ENCODE measurements around the gene TULP1. TPM values are rescaled to one million over a fixed set of nuclear protein-coding genes. Genes with fewer than 3 reads are reported as not detected.

Gene TULP1
- total RNA-seq, 1 experiment from 2014 or later, result not detected

GRCh38 chr6:35505999-35506412, 6.7 kb downstream of the TULP1 start:
- H3K79me2 ChIP-seq (ENCODE audit: insufficient read depth, low read length), result no peaks in the 10 kb centered on the region
- peaks cover 24% of the 10 kb centered on the region for H3K27me3 Mint-ChIP-seq (ENCODE audit: low read depth)
- no peak overlapping the region for H4K5ac ChIP-seq (ENCODE audit: insufficient read length, low read depth, low read length)
- H3K27me3 ChIP-seq (ENCODE audit: insufficient read depth, low read length), result no peaks in the 10 kb centered on the region
- H2AK5ac ChIP-seq (ENCODE audit: insufficient read length, low read length), result no peak overlapping the region
- H3K9ac ChIP-seq (ENCODE audit: extremely low read depth, insufficient read length, low read length), result no peak overlapping the region
- no peak overlapping the region for H2BK15ac ChIP-seq (ENCODE audit: low read depth, low read length)
- H4K8ac ChIP-seq (replicated peaks; ENCODE audit: insufficient read length, low read depth, low read length), result no peak overlapping the region
- H4K91ac ChIP-seq (ENCODE audit: insufficient read length, low read depth, low read length), result no peak overlapping the region
- no peaks in the 10 kb centered on the region for H4K20me1 ChIP-seq (ENCODE audit: control insufficient read depth, insufficient read depth, insufficient read length)
- no peak overlapping the region for H2BK120ac ChIP-seq (ENCODE audit: low read depth, low read length, poor library complexity, severe bottlenecking)
- peak; percentile 48 for DNase-seq
- peaks cover 8% of the 10 kb centered on the region; the same call in 1 of the 2 replicates for H3K4me1 ChIP-seq (ENCODE audit: insufficient read depth, low read length)
- no peak overlapping the region for H2BK5ac ChIP-seq (ENCODE audit: insufficient read length, low read length)
- H3K56ac ChIP-seq (ENCODE audit: insufficient read length, low read depth, low read length), result no peak overlapping the region
- H3K4me2 ChIP-seq (ENCODE audit: insufficient read depth, insufficient read length, low read length), result peak overlapping the region; percentile 10
- H2AFZ ChIP-seq (ENCODE audit: low read length), result no peak overlapping the region
- no peaks in the 10 kb centered on the region for H3K9me3 Mint-ChIP-seq
- no peak overlapping the region for H3K4ac ChIP-seq (ENCODE audit: low read depth, low read length)
- no peak overlapping the region for H2BK12ac ChIP-seq (ENCODE audit: insufficient read length, low read depth, low read length)
- no peak for TF ChIP-seq CTCF (conservative IDR thresholded peaks at IDR 0.05)
- H2BK20ac ChIP-seq (ENCODE audit: low read depth, low read length, poor library complexity, severe bottlenecking), result no peak overlapping the region
- no peaks in the 10 kb centered on the region for H3K79me1 ChIP-seq (ENCODE audit: insufficient read depth, low read depth, low read length, poor library complexity, severe bottlenecking)
- peaks cover 35 to 52% of the 10 kb centered on the region in 2 experiments for H3K4me1 Mint-ChIP-seq
- no peak overlapping the region for H3K27ac ChIP-seq (ENCODE audit: insufficient read length, low read depth, low read length)
- no peak overlapping the region; a peak in 1 of 5 replicates for H3K4me3 Mint-ChIP-seq
- H3K27ac Mint-ChIP-seq, result no peak overlapping the region
- H3K14ac ChIP-seq (ENCODE audit: insufficient read depth, low read length), result peak overlapping the region; percentile 2; the same call in 1 of the 2 replicates
- peak overlapping the region; percentile 43 for H3K18ac ChIP-seq (ENCODE audit: insufficient read length, low read depth, low read length)
- no peaks in the 10 kb centered on the region for H3K36me3 Mint-ChIP-seq (ENCODE audit: insufficient read depth in 1 of 3, low read depth in 3 of 3)
- no CpG with 5 or more reads among the region's 21 CpGs for WGBS (ENCODE audit: extremely low coverage, insufficient read length, low lambda C conversion rate)
- no peaks in the 10 kb centered on the region for H3K9me3 ChIP-seq (ENCODE audit: control insufficient read depth, low read depth, low read length)
- H3T11ph ChIP-seq (ENCODE audit: low read length), result no peak overlapping the region
- no peak overlapping the region for H3K23ac ChIP-seq (ENCODE audit: insufficient read length, low read depth, low read length)
- no peaks in the 10 kb centered on the region for H3K23me2 ChIP-seq (ENCODE audit: insufficient read length, low read depth, low read length, poor library complexity, severe bottlenecking)
